Effector memory CD4-positive, alpha-beta T cell (primary cell): ENCODE results near the gene NEURL1B.

Experiments
- DNase-seq, 3 donors: peaks; one replicate each; pipeline ENCODE4 v3.0.0-alpha.2; 2020
- H3K27ac ChIP-seq: 2 replicates; pipeline ENCODE4 v1.7.0; 2013; ENCODE audit warnings: mild to moderate bottlenecking, low read length, moderate library complexity; ENCODE audit not compliant: insufficient read depth, poor library complexity, severe bottlenecking
- H3K27me3 ChIP-seq: replicated peaks from 2 replicates; pipeline ENCODE4 v1.7.0; 2013; ENCODE audit warnings: mild to moderate bottlenecking, low read length; ENCODE audit not compliant: insufficient read depth, control insufficient read depth, poor library complexity, severe bottlenecking
- H3K36me3 ChIP-seq: 2 replicates; pipeline ENCODE4 v1.7.0; 2013; ENCODE audit warnings: mild to moderate bottlenecking, low read length, moderate library complexity; ENCODE audit not compliant: control insufficient read depth, insufficient read depth
- H3K4me1 ChIP-seq: 2 replicates; pipeline ENCODE4 v1.7.0; 2013; ENCODE audit warnings: low read length, mild to moderate bottlenecking; ENCODE audit not compliant: control insufficient read depth, insufficient read depth, poor library complexity, severe bottlenecking
- H3K4me3 ChIP-seq: 2 replicates; pipeline ENCODE4 v1.7.0; 2013; ENCODE audit warnings: low read length, low read depth, mild to moderate bottlenecking; ENCODE audit not compliant: insufficient read depth, poor library complexity, severe bottlenecking
- H3K9me3 ChIP-seq: 2 replicates; pipeline ENCODE4 v1.7.0; 2013; ENCODE audit warnings: mild to moderate bottlenecking, low read length, moderate library complexity; ENCODE audit not compliant: control insufficient read depth

NEURL1B gene

DNA sequence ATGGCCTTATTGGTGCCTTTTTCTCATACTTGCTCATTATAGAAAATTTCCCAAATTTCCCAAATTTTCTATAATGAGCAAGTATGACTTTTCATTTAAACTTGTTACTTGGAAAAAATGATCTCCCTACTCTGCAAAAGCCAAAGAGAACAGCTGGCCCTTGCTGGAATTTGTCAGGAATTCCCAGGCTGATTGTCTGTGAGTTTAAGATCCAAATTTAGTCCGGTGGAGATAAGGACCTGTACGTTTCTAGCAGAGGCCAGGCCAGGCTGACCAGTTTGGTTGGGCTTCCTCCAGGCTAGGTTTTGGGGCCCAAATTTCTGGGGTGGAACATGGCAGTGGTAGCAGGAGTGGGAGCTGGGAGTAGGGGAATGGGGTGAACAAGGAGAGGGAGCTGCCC lies 51.9 kb downstream of the NEURL1B start:
- Histone ChIP-seq H3K27ac (no peak overlapping the region), H3K4me3 (no peak overlapping the region), H3K4me1 (peaks cover 6% of the 10 kb centered on the region), H3K9me3 (no peaks in the 10 kb centered on the region), H3K36me3 (no peaks in the 10 kb centered on the region), H3K27me3 (no peaks in the 10 kb centered on the region)
- no peak for DNase-seq

DNA sequence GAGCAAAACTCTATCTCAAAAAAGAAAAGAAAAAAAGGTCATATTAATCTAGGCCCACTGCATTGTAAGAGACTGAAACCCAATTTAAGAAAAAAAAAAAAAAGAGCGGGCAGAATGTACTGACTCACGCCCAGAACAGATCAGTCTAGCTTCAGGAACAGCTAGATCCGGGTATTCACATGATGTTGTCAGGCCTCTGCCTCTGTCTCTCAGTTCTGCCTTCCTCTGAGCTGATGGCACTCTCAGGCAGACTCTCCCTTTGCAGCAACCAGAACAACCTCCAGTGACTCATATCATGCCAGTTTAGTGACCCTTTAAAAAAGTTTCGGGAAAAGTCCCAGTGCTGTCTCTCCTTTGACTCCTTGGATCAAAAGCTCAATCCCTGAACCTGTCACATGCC lies 53.0 kb downstream of the NEURL1B start:
- H3K36me3 ChIP-seq, result no peaks in the 10 kb centered on the region
- DNase-seq, result no peak
- no peaks in the 10 kb centered on the region for H3K27me3 ChIP-seq
- peaks cover 6% of the 10 kb centered on the region for H3K4me1 ChIP-seq
- no peak overlapping the region for H3K27ac ChIP-seq
- no peak overlapping the region for H3K4me3 ChIP-seq
- H3K9me3 ChIP-seq, result no peaks in the 10 kb centered on the region

DNA sequence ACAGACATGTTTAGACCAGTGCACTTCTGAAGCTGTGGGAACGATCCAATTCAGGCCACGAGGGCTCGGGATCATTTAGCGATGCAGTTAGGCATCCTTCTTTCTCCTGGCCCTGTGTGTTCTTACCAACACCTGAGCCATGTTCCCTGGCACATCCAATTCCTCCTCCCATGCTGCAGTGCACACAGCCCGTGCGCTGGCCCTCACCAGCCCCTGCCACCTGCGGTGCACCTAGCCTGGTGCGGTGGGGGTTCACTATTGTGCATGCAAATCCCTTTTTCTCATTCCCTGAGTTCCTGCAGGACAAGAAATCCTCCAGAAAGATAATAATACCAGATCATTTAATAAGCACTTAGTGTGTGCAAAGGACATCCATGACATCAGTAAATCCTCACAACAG lies 53.5 kb downstream of the NEURL1B start:
- H3K4me3 ChIP-seq, result no peak overlapping the region
- H3K27me3 ChIP-seq, result no peaks in the 10 kb centered on the region
- no peak overlapping the region for H3K27ac ChIP-seq
- no peaks in the 10 kb centered on the region for H3K36me3 ChIP-seq
- H3K9me3 ChIP-seq, result no peaks in the 10 kb centered on the region
- DNase-seq, result no peak
- peaks cover 6% of the 10 kb centered on the region for H3K4me1 ChIP-seq

DNA sequence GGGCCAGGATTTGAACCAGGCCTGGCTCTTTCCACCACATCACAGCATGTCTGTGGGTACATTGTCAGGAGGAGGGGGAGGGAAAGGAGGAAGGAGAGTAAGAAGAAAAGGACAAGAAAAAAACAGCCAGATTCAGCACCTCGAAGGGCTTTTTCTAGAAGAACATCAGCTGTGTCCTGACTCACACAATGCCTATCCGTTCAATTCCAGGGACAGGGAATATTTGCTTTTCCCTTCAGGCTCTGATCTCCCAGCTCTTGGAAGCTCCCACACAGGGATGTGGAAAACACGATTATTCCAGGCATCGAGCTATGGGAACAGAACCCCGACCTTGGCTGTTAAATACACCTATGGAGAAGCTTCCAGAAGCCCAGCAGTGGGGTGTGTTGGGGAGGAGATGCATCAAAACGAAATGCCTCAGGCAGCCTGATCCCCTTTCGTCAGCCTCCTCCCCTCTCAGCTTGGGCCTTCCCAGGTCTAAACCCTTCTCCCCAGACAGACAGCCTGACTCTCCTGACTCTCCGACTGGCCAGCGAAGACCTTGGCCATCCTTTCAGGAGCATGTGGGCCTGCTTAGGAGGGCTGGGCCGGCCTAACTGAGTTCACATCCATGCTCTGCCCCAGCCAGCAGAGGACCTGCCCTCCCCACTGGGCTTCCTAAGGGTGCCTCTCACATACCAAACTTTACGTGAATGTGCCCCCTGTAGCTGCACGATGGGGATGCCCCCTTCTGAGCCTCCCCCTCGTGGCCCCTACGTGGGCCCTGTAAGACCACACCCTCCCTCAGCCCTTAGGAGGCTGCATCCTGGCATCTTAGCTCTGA lies 54.4 kb downstream of the NEURL1B start:
- H3K36me3 ChIP-seq, result no peaks in the 10 kb centered on the region
- peaks cover 6% of the 10 kb centered on the region for H3K4me1 ChIP-seq
- H3K9me3 ChIP-seq, result no peaks in the 10 kb centered on the region
- H3K27ac ChIP-seq, result no peak overlapping the region
- DNase-seq, result no peak
- H3K27me3 ChIP-seq, result no peaks in the 10 kb centered on the region
- H3K4me3 ChIP-seq, result no peak overlapping the region

DNA sequence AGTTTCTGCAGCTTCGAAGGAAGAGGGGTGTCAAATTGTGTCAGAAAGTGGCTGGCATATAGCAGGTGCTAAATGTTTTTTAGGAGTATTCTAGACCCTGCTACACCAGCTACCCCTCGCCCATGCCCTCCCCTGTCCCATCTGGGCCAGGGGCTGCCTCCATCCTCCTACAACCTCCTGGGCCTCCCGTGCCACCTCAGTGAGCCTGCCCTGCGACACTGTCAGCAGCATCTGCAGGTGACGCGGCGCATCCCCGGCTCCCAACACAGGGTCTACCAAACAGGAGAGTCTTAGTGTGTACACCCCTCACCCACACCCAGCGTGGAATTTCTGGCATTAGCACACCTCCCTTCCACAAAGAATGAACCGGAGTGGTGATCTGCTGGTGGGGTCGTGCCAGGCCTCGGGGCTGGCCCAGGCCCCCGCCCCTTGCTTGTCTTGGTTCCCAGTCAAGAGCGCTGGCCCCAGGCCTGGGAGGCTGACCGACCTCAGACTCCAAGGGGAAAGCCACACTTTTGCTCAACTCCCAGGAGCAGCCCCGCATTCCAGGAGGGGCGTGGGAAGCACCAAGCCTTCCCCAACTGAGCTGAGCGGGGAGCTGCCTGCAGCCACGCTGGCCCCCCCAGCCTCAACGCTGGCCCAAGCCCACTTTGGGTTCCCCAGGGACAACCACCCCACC lies 55.2 kb downstream of the NEURL1B start:
- no peak overlapping the region for H3K4me3 ChIP-seq

DNA sequence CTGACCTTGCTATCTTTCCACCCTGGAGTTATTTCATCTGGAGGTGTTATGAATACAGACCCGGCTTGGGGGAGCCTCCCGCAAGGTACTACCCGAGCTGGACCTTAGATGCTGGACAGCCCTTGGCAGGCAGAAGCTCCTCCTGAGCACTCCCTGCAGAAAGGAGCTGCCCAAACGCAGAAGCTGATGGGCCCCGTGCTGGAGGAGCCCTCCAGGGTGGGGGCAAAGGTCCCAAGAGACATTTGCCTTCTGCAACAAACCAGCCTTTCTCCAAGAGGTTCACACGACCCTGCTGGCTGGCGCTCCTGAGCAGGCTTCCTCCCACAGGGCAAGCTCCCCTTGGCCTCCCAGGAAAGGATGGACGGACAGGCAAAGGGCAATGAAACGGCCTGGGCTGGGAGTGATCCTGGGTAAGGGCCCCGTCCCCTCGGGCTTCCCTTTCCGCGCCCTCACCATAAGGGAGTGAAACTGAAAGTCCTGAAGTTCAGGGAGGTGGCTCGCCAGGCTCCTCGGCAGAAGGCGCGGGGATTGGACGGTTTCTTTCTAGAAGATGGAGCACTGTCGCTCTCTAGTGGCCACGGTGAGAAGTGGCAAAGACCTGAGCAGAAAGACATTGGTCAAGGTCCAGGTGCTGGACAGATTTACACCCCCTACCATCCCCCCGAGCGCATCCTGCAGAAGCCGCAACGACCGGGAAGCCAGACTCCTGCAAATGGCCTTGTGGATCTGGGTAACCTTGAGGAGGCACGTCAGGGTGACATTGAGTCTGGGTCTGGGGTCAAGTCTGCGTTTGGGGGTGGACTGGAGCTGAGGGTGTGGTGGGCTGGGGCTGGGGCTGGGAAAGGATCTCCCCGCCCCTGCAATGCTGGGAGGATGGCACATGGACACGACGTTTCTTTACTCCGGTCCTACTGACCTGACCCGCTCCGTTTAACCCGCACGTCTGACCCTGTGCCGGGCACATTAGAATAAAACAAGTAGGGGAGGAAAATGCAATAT lies 56.4 kb downstream of the NEURL1B start:
- DNase-seq, result peak; percentile 60 to 81 (median 70)
- Histone ChIP-seq H3K4me1 (peaks cover 6% of the 10 kb centered on the region), H3K27me3 (no peaks in the 10 kb centered on the region), H3K9me3 (no peaks in the 10 kb centered on the region), H3K36me3 (no peaks in the 10 kb centered on the region), H3K27ac (peak overlapping the region; percentile 74), H3K4me3 (peak overlapping the region; percentile 74)

More for the DNA sequence above, 55.2 kb downstream of the NEURL1B start:
- H3K9me3 ChIP-seq, result no peaks in the 10 kb centered on the region
- H3K4me1 ChIP-seq, result peaks cover 6% of the 10 kb centered on the region
- no peak for DNase-seq
- no peak overlapping the region for H3K27ac ChIP-seq
- no peaks in the 10 kb centered on the region for H3K36me3 ChIP-seq
- H3K27me3 ChIP-seq, result no peaks in the 10 kb centered on the region

DNA sequence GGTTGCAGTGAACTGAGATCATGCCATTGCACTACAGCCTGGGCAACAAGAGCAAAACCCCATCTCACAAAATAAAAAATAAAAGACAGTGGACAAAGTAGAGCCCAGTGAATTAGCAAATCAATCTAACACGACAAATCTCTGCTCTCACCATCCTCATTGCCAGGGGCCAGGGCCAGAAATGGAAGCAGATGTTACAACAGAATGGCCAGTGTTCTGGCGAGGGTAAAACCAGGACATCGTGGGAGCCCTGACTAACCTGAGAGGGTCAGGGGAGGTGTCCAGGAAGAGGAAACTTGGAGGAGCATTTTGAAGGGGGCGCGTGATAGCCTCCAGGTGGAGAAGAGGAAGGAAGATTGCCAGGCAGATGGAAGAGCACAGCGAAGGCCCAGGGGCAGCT lies 58.4 kb downstream of the NEURL1B start:
- DNase-seq, result no peak
- Histone ChIP-seq H3K27ac (no peak overlapping the region), H3K4me3 (no peak overlapping the region), H3K9me3 (no peaks in the 10 kb centered on the region), H3K36me3 (no peaks in the 10 kb centered on the region), H3K27me3 (peaks cover 8% of the 10 kb centered on the region), H3K4me1 (peaks cover 6% of the 10 kb centered on the region)

DNA sequence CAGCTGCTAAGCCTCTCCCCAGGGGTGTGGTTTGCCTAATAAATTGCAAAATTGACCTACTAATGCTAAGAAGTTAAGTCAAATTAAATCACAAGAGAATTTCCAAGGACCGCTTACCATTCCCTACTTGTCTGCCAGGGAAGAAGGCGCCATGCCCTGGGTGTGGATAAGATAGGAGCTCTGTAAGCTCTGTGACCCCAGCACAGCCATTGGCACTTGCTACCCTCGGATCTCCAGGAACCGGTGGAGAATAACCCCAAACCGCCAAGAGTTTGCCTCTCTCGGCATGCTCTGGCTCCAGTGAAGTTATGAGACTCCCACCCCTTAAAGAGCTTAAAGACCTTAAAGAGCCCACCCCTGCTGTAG lies 58.9 kb downstream of the NEURL1B start:
- DNase-seq, result no peak
- no peak overlapping the region for H3K4me3 ChIP-seq
- peaks cover 8% of the 10 kb centered on the region for H3K27me3 ChIP-seq
- H3K4me1 ChIP-seq, result peaks cover 6% of the 10 kb centered on the region
- no peaks in the 10 kb centered on the region for H3K36me3 ChIP-seq
- no peaks in the 10 kb centered on the region for H3K9me3 ChIP-seq
- H3K27ac ChIP-seq, result no peak overlapping the region

DNA sequence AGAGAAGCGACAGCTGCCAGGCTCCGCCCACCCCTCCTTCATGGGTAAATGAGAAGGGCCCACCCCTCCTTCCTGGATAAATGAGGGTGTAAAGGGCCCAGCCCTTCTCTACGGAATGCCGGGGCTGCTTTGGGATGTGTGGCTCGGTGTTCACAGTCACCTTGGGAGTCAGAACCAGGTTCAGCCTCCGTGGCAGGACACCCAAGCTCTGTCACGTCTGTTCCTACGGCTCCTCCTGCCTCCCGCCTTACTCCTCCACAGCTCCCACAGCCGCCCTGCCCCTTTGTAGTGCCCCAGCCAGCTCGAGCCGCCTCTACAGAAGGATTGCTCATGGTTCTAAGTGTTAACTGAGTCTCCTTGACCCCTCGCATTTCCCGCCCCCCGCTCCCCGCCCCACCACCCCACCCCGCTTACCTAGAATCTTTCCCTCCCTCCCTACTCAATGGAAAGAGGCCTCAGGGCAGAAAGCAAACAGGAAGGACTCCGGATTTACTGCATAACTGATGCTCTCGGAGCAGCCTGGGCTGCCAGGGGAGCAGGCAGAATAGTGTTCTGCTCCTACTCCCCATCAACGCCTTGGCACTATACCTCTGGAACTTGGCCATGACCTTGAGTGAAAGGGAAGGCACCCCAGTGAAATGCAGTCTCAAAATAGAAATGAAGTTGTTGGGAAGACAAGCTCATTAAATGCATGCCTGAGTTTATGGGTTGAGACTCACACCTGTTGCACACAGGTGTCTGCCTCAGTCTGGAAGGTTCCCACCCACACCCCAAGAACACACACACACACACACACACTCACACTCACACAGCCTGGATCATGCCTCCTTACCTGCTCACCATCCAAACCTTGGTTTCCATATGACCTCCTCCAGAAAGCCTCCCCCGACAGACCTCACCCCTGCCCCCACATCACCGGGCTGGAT lies 59.6 kb downstream of the NEURL1B start:
- H3K4me3 ChIP-seq, result no peak overlapping the region
- H3K27me3 ChIP-seq, result peaks cover 8% of the 10 kb centered on the region
- peaks cover 6% of the 10 kb centered on the region for H3K4me1 ChIP-seq
- no peaks in the 10 kb centered on the region for H3K36me3 ChIP-seq
- H3K27ac ChIP-seq, result no peak overlapping the region
- H3K9me3 ChIP-seq, result no peaks in the 10 kb centered on the region
- DNase-seq, result no peak
